NCI-H510A treated with DMSO at 0.1 percent for 48 hours (cell line): ENCODE measurements around the gene NTRK3.

ENCODE experiments used
- DNase-seq: peaks from one replicate; lab custom pipeline; 2025; lab: John Stamatoyannopoulos, UW

Gene NTRK3

DNA sequence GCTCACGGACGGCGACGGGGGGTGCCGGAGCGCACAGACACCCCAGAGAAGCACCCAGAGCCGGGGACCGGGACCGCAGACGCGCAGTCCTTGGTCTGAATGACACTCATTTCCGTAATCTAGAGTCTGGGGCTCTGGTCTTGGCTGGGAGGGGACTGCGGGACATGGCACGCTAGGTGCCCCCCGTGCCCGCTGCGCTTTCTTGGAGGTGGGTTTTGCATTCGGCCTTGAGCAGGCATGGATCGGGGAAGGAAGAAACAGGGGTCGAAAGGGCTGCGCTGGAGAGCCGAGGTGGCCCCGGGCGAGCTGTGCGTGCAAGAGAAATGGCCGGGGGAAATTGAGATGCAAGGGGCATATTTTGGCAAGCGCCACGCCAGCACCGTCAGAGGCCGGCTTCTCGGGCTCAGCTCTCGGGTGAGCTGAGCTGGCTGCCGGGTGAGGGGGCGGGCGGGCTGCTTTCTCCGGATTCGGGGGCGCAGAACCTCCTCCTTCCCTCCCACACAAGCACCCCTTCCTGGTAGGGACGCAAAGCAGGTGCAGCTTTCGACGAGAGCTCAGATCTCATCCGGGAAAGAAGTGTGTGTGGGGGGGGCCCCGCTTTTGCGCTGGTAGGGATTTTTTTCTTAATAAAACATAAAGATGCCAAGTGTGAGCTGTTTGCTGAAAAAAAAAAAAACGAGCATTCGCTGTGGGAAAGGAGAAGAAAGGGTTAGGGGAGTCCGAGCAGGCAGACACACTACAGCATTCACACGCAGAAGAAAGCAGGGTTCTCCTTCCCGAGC lies 963 bp upstream of the NTRK3 start:
- no peak for DNase-seq

DNA sequence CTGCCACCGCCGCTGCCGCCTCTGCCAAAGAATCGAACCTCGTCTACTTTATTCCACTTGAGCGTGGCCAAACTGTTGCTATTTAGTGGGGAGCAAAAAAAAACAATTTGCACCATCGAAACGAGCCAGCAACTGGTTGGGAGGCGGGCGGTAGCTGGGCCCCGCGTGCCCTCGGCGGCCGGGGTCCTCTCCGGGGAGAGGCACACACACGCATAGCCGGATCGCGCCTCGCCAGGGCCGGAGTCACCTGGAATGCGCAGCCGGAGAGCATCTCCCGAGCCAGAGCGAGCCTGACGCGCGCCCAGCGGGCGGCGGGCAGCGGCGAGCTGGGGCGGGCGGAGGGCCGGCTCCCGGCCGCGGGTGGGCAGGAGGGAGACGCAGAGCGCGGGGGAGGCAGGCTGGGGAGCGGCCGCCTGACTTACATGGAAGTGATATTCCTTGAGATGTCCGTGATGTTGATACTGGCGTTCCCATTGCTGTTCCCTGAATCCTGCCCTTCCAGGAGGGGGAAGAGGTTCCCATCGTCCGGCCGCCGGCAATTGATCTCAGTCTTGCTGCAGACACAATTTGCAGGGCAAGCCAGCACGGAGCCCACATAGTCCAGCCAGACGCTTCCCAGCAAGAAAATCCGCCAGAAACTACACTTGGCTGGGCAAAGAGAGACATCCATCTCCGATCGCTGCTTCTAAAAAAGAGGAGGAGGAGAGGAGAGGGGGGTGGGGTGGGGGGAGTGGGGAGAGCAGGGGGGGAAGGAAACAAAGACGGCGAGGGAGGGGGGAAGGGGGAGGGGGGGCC lies 858 bp downstream of the NTRK3 start:
- DNase-seq = no peak

DNA sequence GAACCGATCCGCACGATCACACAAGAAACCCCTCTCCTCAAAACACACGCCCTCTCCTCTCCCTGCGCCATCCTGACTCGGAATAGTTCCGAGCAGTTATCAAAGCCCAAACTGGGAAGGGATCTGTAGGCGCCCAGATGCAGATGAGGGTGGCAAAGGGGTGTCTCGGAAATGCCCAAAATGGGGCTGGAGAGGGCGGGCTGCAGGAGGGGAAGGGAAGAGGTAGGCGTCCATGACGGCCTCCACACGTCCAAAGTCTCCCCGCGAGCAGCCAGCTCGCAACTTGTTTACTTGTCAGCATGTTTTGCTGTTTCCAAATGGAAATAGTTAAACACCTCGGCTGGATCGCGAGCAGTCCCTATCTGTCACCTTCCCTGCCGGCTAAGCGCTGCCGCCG lies 1.5 kb downstream of the NTRK3 start:
- no peak for DNase-seq

DNA sequence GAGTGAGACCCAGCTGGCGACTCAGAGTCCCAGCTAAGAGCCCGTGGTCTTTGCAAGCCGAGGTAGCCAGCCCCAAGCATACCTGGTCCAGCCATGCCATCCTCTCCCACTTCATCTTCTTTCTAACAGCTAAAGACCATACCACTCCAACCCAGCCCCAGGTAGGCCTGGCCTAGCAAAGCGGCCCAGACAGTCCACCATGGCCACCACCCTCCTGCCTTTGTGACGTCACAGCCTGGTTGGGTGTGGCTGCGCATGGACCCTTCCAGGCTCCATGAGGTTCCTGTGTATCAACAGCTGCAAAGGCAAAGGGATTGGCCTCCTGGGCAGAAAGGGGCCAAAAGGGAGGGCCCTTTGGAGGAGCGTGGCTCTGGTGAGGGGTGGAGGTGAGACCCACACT lies 4.1 kb downstream of the NTRK3 start:
- DNase-seq = no peak

DNA sequence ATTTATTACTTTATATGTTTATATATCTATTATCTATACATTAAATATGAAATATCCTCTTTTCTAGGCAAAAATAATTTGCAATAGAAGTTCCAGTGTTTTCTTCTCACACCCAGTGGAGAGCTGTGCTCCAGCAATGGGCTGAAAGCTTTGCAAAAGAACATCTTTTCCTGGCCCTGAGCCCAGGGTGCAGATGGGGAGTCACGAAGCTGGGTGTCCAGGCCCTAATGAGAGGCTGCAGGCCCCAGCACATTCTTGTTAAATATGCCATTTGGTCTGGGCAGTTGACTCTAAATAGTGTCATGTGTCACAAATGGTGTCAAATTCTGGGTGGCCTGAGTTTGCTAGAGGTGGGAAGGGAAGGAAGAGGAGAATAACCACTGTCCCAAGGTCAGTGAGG lies 5.7 kb downstream of the NTRK3 start:
- DNase-seq = no peak

DNA sequence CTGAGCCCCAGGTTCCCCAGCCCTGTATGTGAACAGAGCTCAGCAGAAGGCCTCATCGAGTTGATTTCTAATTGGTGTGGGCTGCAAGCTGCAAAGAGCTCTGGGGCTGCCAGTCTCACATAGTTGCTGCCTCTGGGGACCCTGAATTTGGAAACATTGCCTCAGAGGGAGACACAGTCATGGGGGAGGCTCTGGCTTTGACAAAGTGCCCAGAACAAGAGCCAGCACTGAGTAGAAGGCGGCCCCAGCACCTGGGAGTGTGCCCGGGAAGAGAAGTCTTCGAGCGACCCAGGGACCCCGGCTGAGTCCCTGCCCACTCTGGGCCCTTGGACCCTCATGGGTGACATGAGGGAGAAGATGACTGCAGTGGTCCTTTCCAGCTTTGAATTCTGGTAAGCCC lies 7.3 kb downstream of the NTRK3 start:
- DNase-seq = no peak

DNA sequence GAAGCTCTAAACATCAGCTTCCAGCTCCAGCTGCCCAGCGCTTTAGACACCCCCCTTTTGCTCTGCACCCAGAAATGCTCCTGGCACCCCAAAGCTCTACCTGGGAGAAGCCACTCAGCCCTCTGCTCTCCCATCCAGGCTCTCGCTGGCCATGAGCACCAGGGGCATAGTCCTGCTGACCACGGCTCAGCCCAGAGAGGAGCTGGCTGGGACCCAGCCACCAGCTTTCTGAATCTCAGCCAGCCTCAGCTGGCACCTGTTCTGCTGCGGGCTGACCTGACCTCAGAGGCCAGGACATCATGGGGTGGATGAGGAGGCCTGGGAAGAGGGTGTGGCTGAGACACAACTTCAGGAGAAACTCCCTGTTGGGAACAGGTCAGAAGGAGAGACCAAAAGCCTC lies 8.6 kb downstream of the NTRK3 start:
- no peak for DNase-seq

DNA sequence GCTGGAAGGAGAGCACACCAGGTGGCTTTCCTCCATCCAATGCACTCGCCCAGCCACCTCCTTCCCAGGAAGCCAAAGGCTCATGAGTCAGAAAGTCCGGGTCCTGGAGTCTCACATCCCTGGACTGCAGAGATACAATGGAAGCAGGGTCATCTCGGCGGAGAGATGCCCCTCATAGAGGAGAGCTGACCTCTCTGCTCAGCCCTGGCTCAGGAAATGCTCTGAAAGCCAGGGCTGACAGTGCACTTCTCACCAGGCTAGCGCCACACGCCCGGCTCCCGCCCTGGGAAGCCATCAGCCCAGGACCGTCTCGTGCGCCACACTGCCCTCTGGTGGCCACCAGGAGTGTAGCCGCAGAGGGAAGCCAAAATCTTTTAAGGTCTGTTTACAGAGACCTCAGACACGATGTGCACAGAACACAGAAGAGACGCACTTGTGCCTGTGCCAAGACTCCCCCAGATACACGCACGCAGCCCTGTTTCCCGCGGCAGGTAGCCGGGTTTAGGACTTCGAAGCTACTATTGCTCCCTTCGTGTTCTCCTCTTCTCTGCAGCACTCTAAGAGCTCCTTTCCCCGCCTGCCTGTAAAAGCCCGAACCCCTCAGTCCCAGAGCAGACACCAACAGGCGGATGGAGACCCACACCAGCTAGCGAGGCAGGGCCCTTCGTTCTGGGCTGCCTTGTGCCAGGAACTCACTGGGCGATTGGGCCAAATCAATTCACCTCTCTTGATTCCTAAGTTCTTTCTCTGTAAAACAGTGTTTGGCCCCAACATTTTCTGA lies 9.7 kb downstream of the NTRK3 start:
- peak; percentile 60 for DNase-seq

DNA sequence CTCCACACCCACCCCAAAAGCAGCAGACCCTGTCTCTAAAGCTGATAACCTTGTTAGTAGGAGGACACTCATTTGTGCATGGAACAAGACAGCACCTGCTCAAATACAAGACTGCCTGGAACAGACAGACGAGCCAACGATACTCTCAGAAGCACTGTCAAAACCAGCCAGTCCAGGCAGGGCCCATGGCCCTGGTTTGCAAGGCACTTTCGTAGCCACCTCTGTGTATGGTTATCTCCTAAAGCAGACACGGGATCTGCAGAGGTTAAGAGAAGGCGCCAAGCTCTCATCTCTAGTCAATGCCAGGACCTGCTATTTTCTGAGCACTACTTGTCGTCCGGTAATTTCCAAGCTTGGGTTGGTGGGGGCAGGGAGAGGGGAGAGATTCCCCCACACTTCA lies 10.5 kb downstream of the NTRK3 start:
- DNase-seq = no peak

DNA sequence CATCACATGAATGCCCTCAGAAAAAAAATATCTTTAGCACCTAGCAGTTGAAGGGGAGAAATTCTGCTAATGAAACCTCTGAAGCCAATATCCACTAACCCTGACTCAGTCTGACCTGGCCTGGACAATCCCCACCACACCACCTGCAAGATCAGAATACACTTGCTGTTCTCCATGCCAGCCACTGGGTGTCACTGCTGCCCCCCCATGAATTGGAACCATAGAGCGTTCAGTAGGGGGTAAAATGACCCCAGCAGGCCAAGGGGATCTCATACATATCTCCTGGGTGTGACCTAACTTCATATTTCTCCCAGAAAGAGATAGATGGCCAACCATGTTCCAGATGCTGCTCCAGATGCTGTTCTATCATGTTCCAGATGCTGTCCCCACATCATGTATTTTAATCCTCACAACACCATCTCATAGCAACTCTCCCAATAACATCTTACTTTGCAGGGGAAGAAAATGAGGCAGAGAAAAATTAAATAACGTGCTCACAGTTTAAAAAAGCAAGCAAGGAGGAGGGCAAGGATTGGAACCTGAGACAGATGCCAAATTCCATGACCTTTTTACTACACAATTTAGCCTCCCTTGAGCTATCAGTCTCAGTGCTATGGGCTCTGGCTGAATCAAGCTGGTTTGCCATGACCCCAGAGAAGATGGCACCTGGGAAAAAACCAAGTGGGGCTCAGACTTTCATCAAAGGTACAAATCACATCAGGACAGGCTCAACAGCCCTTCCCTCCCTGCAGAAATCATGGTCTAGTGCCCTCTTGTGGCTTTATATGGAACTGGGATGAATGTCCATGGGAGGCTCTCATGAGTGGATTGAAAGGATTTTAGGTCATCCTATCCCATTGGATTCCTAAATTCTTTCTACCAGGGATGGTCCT lies 12.4 kb downstream of the NTRK3 start:
- DNase-seq = peak; percentile 13

DNA sequence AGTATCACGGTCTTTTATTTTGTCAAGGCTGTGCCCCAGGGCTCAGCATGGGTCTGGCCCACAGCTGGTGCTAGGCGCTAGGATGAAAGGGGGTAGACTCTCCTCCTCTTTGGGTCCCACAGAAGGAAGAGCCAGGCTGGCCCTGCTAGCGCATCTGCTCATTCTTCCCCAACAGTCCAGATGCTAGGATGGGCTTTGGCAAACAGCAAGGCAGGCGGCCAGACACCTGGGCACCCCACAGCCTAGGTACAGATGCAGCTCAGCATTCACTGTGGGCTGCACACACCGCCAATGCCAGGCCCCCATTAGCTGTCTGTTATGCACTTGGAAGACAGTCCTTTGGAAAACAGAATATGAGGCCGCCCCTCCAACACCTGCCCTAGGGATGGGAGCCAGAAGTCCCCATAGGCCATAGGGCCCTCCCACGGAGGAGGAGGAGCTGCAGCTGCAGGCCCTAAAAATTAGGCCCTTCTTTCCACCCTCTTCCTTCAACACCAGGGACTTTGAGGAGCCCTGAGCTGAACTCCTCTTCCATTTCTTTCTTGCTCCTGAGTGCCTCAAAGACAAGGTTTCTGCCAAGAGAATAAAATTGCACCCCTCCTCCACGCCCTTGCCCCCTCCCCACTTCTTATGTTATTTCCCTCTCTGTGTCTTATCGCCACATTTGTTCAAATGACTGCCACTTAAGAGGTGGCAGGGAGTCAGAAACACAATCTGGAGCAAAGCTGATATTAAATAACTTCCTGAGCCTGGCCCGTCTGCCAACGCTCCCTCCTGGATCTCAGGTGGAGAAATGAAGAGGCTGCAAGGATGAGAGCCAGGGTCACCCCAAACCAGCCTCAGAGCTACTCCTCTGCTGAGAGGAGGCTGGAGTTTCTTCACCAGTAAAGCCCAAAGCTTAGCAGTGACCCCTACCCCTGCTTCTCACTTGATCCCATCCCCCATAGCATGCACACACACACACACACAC lies 13.7 kb downstream of the NTRK3 start:
- DNase-seq = no peak

DNA sequence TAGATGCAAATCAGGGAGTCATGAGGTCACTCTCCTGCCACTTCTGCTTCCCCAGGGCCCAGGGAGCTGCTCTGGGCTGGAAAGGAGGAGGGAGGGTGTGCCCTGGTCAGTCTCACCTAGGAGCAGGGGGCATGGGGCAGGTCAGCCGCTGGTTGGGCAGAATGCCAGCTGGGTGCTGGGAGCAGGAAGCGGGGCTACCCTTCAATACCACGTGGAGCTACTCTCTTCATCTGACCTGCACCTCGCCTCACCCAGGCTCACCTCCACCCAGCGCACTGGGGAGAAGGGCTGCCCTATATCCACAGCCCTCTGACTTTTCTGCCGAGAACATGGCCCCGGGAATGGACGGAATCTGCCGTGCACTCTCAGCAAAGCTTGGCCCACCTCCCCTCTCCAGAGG lies 15.1 kb downstream of the NTRK3 start:
- DNase-seq = no peak

DNA sequence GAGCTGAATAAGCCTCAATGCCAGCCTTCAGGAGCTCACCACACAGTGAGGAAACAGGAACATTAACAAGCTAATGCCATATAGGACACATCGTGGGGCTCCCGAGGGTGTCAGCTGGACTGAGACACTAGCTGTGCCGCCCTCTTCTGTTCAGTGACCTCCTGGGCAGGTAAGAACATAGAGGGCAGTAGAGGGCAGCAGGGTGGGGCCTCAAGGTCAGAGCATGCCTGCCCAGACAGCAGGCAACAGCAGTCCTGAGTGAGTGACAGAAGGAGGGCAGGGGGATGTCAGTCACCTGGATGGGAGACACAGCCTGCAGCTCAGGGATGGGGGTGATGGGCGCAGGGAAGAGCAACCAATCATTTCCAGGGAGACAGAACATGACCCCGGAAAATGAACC lies 15.5 kb downstream of the NTRK3 start:
- no peak for DNase-seq

DNA sequence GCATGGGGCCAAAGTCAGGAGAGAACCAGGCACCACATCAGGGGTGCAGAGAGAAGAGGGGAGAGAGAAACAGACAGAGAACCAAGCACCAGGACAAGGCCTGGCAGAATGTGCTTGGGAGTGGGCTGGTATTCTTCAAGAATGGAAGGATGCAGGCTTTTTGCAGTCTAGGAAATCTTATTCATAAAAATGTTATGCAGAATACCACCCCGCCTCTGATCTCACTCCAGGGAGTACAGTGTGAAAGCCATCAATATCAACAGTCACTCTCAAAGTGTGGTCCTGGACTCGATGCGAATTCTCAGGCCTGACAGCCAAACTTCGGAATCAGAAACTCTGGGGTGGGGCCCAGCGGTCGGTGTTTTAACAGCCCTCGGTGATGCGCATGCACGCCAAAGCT lies 16.9 kb downstream of the NTRK3 start:
- no peak for DNase-seq

DNA sequence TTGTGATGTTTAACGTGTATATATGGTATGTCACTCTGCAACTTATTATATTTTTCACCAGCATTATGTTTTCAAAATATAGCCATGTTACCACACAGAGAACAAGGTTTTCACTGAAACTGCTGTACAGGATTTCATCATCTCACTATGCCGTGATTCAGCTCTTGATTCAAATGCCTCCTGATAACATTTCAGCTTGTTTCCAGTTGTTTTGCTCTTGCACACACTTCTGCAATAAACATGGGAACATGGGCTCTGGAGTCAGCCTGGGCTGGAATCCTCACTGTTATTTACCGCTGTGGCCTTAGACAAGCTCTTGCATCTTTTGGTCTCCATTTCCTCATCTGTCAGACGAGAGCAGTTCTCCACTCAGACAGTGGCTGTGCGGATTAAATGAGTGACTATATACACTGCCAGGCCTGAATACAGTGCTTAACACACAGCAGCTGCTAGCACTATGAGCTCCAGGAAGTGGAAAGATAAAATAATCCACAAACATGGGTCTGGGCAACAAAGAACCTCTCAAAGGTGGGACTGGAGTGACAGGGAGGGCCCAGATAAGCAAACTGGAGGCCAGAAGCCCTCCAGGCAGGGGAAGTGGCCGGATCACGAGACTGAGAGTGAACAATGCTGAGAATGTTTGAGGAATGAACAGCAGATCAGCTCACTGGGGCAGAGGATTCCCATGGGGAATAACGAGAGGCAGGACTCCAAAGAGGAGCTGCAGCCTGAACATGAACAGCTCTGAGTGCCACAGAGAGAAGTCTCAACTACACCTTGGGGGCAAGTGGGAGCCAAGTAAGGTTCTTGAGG lies 17.7 kb downstream of the NTRK3 start:
- DNase-seq = no peak

DNA sequence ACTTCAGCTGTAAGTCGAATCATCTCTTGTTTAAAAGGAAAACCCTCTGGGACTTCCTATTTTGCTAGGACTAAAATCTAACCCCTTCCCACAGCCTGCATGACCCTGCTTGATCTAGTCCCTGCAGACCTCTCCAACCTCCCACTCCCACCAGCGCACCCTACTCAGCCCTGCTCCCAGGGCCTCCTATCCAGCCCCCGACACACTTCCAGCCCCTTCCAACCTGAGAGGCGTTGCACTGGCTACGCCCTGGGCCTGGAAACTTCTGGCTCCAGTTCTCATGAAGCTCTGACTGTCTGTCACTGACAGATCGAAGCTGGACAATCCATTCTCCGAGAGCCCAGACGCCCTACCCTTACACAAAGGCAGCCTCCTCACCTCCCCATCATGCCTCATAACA lies 21.8 kb downstream of the NTRK3 start:
- DNase-seq = no peak

DNA sequence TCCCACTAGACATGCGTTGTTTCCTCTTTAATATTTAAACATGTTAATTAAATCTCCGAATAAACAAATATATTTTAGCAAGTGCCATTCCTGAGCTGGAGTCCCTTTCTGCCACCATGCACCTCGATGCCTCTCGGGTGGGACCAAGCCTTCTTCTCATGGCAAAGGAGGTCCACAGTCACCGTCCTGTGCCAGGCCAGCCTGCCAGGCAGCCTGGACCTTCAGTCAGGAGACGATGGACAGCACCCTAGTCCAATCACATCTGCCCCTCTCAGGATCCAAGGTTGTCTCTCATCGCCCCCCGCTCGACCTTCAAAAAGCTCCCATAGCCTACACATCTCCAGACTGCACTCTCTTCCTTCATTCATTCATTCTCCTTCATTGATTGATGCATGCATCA lies 22.6 kb downstream of the NTRK3 start:
- DNase-seq = no peak

DNA sequence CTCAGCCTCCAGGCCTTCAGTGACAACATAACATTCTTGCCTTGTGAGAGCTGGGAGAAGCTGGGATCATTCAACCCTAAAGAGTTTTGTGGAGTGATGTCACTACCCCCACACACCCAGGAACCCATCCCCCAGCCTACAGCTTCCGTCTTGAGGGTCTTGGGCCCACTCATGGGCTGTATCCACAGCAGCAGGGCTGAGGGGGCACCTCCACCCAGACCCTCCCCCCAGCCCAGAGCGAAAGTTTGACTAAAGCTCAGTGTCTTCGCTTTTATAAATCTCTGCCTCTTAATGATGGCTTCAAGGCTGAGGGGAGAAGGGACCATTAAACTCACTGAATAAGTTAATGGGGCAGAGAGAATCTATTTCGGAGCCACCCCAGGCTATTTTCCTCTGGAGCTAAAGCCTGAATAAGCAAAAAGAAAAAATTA lies 23.8 kb downstream of the NTRK3 start:
- no peak for DNase-seq

DNA sequence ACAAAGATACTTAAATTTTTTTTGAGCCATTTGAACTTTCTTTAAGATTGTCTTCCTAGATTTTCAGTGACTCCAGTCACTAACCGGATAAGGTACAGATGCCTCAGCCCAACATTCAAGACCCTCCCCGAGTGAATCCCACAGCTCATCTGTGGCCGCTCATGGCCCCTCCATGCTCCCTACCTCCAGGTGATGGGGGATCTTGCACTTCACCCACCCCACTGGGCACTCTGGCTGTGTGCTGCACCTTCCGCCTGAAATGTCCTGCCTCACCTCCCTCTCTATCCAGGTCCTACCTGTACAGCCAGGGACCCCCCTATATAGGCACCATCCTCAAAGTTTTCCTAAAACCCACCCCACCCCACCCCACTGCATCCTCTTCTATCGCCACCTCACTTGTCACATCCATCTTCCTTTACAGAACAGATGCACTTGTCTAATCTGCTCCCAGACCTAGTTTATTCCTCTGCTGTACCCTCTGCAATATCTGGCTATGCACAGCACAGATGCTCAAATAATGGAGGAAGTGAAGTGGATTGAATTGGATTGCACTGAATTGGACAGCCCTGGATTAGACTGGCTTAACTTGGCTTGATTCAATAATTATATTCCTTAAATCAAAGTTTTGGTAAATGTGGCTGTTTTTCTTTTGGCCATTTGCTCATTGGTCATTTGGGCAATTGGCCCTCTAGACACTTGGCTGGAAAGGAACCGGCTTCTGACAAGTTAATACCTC lies 24.5 kb downstream of the NTRK3 start:
- no peak for DNase-seq
